A549 (cell line): ENCODE measurements around the gene WDHD1. TPM values are rescaled to one million over a fixed set of nuclear protein-coding genes. Genes with fewer than 3 reads are reported as not detected.

ENCODE experiments used
- ATAC-seq, 2 experiments: fragments of 200-7000 bp in 1 of 2; fragments of >200 bp in 1 of 2; cut with Nextera tagmentation in 1 of 2; cut with Tn5 transposase in 1 of 2; 3 replicates each; pipeline versions ENCODE4 v1.8.0 to v1.9.1; 2018 to 2020; ENCODE audit warnings: mild to moderate bottlenecking in 1 of 2, moderate library complexity in 1 of 2
- CTCF ChIA-PET: fragments of 300-600 bp; sonication (Branson Sonifier 250); formaldehyde crosslinking; extraction: SDS; loops from one replicate; lab custom pipeline; 2021; ENCODE audit warnings: antibody characterized with exemption, inconsistent platforms; lab: Yijun Ruan, JAX
- POLR2A ChIA-PET: fragments of 350-600 bp; formaldehyde crosslinking; extraction: SDS; loops from one replicate; lab custom pipeline; 2021; ENCODE audit warnings: antibody characterized with exemption, inconsistent platforms; lab: Yijun Ruan, JAX
- DNase-seq, 2 experiments: peaks; one replicate each; pipeline versions ENCODE4 v3.0.0 to v3.0.0-alpha.2; 2011 to 2016; ENCODE audit warnings: low read depth in 1 of 2, low spot score in 1 of 2
- FAIRE-seq: peaks from 2 replicates; lab custom pipeline; 2011; peaks lifted over from hg19 to GRCh38; lab: Jason Lieb, UNC
- H3K27ac ChIP-seq, 2 experiments: fragments of >200 bp; sonication (Bioruptor Twin); formaldehyde crosslinking; 3 replicates each; pipeline ENCODE4 v1.5.1; 2016 to 2017
- H3K4me1 ChIP-seq: fragments of >200 bp; sonication (Bioruptor Twin); formaldehyde crosslinking; 3 replicates; pipeline ENCODE4 v1.6.1; 2016
- H3K4me2 ChIP-seq: fragments of >200 bp; sonication (Bioruptor Twin); formaldehyde crosslinking; 3 replicates; pipeline ENCODE4 v1.6.1; 2016
- H3K4me3 ChIP-seq: fragments of >200 bp; sonication (Bioruptor Twin); formaldehyde crosslinking; 3 replicates; pipeline ENCODE4 v1.5.1; 2016
- H3K9me3 ChIP-seq: fragments of >200 bp; sonication (Bioruptor Twin); formaldehyde crosslinking; 3 replicates; pipeline ENCODE4 v1.6.1; 2016
- CHD2 ChIP-seq: fragments of 150-350 bp; IDR thresholded peaks from 2 replicates; pipeline ENCODE4 v1.6.1; 2014; ENCODE audit warnings: low read length; ENCODE audit not compliant: partially characterized antibody
- CTCF ChIP-seq: fragments of >200 bp; sonication (Bioruptor Twin); formaldehyde crosslinking; IDR thresholded peaks from 3 replicates; pipeline ENCODE4 v1.5.1; 2016
- E2F6 ChIP-seq: IDR thresholded peaks from 2 replicates; pipeline ENCODE4 v1.6.1; 2012; ENCODE audit warnings: low read depth, borderline replicate concordance
- EHF ChIP-seq: fragments of 250-450 bp; sonication (Bioruptor Pico); IDR thresholded peaks from 2 replicates; pipeline ENCODE4 v1.5.0; 2020; ENCODE audit warnings: mild to moderate bottlenecking
- EHMT2 ChIP-seq: fragments of 200-600 bp; sonication (generic); IDR thresholded peaks from 2 replicates; pipeline ENCODE4 v1.6.1; 2016; ENCODE audit warnings: antibody characterized with exemption, low read depth, mild to moderate bottlenecking, moderate library complexity
- ELK1 ChIP-seq: fragments of 150-350 bp; IDR thresholded peaks from 2 replicates; pipeline ENCODE4 v1.6.1; 2014; ENCODE audit warnings: low read depth, mild to moderate bottlenecking, low read length
- HDAC2 ChIP-seq: fragments of 200-600 bp; sonication (generic); IDR thresholded peaks from 2 replicates; pipeline ENCODE4 v1.6.1; 2016
- JUN ChIP-seq, 2 experiments: fragments of >200 bp; sonication (Bioruptor Twin); formaldehyde crosslinking; IDR thresholded peaks; 2 replicates in 1 of 2; 3 replicates in 1 of 2; pipeline ENCODE4 v1.6.1; 2016 to 2017
- KDM5A ChIP-seq: fragments of 200-600 bp; sonication (generic); IDR thresholded peaks from 2 replicates; pipeline ENCODE4 v1.6.1; 2016; ENCODE audit warnings: antibody characterized with exemption, mild to moderate bottlenecking
- MAFK ChIP-seq: fragments of 450-650 bp; IDR thresholded peaks from 2 replicates; pipeline ENCODE4 v1.6.1; 2014; ENCODE audit not compliant: partially characterized antibody
- PBX3 ChIP-seq: IDR thresholded peaks from 2 replicates; pipeline ENCODE4 v1.6.1; 2012
- RAD21 ChIP-seq, 2 experiments: fragments of >200 bp in 1 of 2; sonication (Bioruptor Twin) in 1 of 2; formaldehyde crosslinking in 1 of 2; IDR thresholded peaks in 1 of 2; conservative IDR thresholded peaks in 1 of 2; 2 replicates in 1 of 2; 3 replicates in 1 of 2; pipeline ENCODE4 v1.6.1; 2012 to 2018; ENCODE audit warnings: inconsistent platforms in 1 of 2
- SMC3 ChIP-seq: fragments of >200 bp; sonication (Bioruptor Twin); formaldehyde crosslinking; IDR thresholded peaks from 3 replicates; pipeline ENCODE4 v1.6.1; 2018; ENCODE audit warnings: inconsistent platforms
- ZC3H11A ChIP-seq: fragments of 450-650 bp; IDR thresholded peaks from 2 replicates; pipeline ENCODE4 v1.6.1; 2014; ENCODE audit warnings: antibody characterized with exemption, mild to moderate bottlenecking
- ZFP36 ChIP-seq: fragments of 450-650 bp; IDR thresholded peaks from 2 replicates; pipeline ENCODE4 v1.6.1; 2014; ENCODE audit warnings: borderline replicate concordance; ENCODE audit not compliant: partially characterized antibody
- WGBS: methylation state at CpG from one replicate; pipeline ENCODE4 v1.1.6; 2017; ENCODE audit errors: missing lambda C conversion rate; 5-methylcytosine and 5-hydroxymethylcytosine counted together
- polyA plus RNA-seq, 4 experiments: library from polyadenylated mRNA; depleted of rRNA in 3 of 4; stranded (reverse); fragments of >200 nt; fragmentation: RNase III in 1 of 4; extraction: RNeasy Plus Mini Kit Qiagen cat#74134 plus additional on column Dnase treatment in 1 of 4; gene quantifications; 2 replicates in 3 of 4; 3 replicates in 1 of 4; pipeline ENCODE4 v1.2.3, GENCODE V29; 2011 to 2017

The WDHD1 gene
- polyA plus RNA-seq, 2 of the 4 experiments (the other 2 are of a cell fraction): 16.3 to 35.6 TPM

- TF ChIP-seq HDAC2 (no peak), RAD21 (conservative IDR thresholded peaks at IDR 0.05 in 1 of 2, IDR thresholded peaks at IDR 0.05 in 1 of 2) (no peak), ZFP36 (no peak), KDM5A (no peak), JUN (IDR thresholded peaks at IDR 0.05) (no peak), EHF (CRISPR knock-in tag) (no peak), CTCF (no peak), ELK1 (no peak), CHD2 (no peak)
- TF ChIP-seq, all 56 proteins: peak for 0
These were observed 131.9 kb downstream of the WDHD1 start (continued) for GRCh38 chr14:54894995-54895394.

- H3K4me2 ChIP-seq: no peak overlapping the region
These were observed 133.6 kb downstream of the WDHD1 start for GRCh38 chr14:54893151-54893760.

GRCh38 chr14:54891471-54892245 is 135.2 kb downstream of the WDHD1 start:
- FAIRE-seq: no peak
- WGBS: 88% methylated on average over 10 of the region's 10 CpGs
- Histone ChIP-seq H3K27ac (no peak overlapping the region), H3K9me3 (no peaks in the 10 kb centered on the region), H3K4me3 (no peak overlapping the region), H3K4me2 (no peak overlapping the region), H3K4me1 (no peaks in the 10 kb centered on the region)
- no peak for DNase-seq
- ChIA-PET CTCF (interaction anchor here (1.1 to 3.0 kb wide), 5 partner anchors 10 to 47 kb away, joined by 3 to 14 read pairs (median 5); partner anchors contain the start of gene GCH1), POLR2A (no interaction called here)
- TF ChIP-seq MAFK (peak; percentile 72), ZFP36 (no peak), ZC3H11A (no peak), PBX3 (no peak), E2F6 (no peak)
- ATAC-seq: no peak

More at GRCh38 chr14:54893151-54893760, 133.6 kb downstream of the WDHD1 start:
- H3K27ac ChIP-seq: no peak overlapping the region
- WGBS: 31% methylated on average over 3 of the region's 3 CpGs
- POLR2A ChIA-PET: no interaction called here
- H3K4me1 ChIP-seq: no peaks in the 10 kb centered on the region
- no peaks in the 10 kb centered on the region for H3K9me3 ChIP-seq
- no peak overlapping the region for H3K4me3 ChIP-seq
- ATAC-seq: peak; percentile 68 to 85; a peak in 4 of 6 replicates
- peak; percentile 62 for TF ChIP-seq SMC3
- no peak for TF ChIP-seq EHMT2
- peak; percentile 64 for TF ChIP-seq CTCF
- TF ChIP-seq RAD21 (conservative IDR thresholded peaks at IDR 0.05 in 1 of 2, IDR thresholded peaks at IDR 0.05 in 1 of 2): peak; percentile 36 to 47; a peak in 4 of 5 replicates
- FAIRE-seq: peak; percentile 76
- DNase-seq: peak; percentile 56 to 64
- CTCF ChIA-PET: interaction anchor here (1.1 to 3.0 kb wide), 6 partner anchors 11 to 85 kb away, joined by 3 to 14 read pairs (median 4); no protein-coding TSS in a partner anchor
